HepG2 (cell line): ENCODE data around the gene IKZF3. TPM values are rescaled to one million over a fixed set of nuclear protein-coding genes. Genes with fewer than 3 reads are reported as not detected.

Source experiments
- ATAC-seq: fragments of 200-7000 bp; cut with Tn5 transposase; 3 replicates; pipeline ENCODE4 v1.9.1; 2020; ENCODE audit warnings: mild to moderate bottlenecking, moderate library complexity
- BruUV-seq: library from RNA; stranded (reverse); fragments of 400-500 nt; replicated peaks from 2 replicates; lab custom pipeline; 2021; lab: Mats Ljungman, UMichigan
- CTCF ChIA-PET: fragments of 300-600 bp; formaldehyde crosslinking; extraction: SDS; loops from one replicate; lab custom pipeline; 2021; ENCODE audit warnings: low total read pairs, inconsistent platforms, low intra/inter-chr PET ratio; lab: Yijun Ruan, JAX
- POLR2A ChIA-PET: fragments of 350-600 bp; sonication (Branson Sonifier 250); formaldehyde crosslinking; loops from one replicate; lab custom pipeline; 2020; ENCODE audit warnings: antibody characterized with exemption, inconsistent platforms; lab: Yijun Ruan, JAX
- DNase-seq: peaks from one replicate; pipeline ENCODE4 v3.0.0-alpha.2; 2015; ENCODE audit warnings: low spot score
- FAIRE-seq: peaks from 3 replicates; lab custom pipeline; 2011; peaks lifted over from hg19 to GRCh38; lab: Jason Lieb, UNC
- H2AFZ ChIP-seq: one replicate; pipeline ENCODE4 v1.6.1; 2011; ENCODE audit warnings: low read length, inconsistent platforms
- H3K27ac ChIP-seq: fragments of 300-600 bp; 3 replicates; pipeline ENCODE4 v1.8.0; 2011; ENCODE audit warnings: mixed run types, mild to moderate bottlenecking, mixed read lengths, low read length, inconsistent platforms; ENCODE audit not compliant: insufficient read depth; ENCODE audit errors: extremely low read length
- H3K27me3 ChIP-seq, 2 experiments: fragments of 200-600 bp in 1 of 2; 2 replicates in 1 of 2; 3 replicates in 1 of 2; pipeline versions ENCODE4 v1.6.0 to v1.8.0; 2011; ENCODE audit warnings: low read length in 2 of 2, mild to moderate bottlenecking in 2 of 2, moderate library complexity in 2 of 2, inconsistent platforms in 1 of 2; ENCODE audit not compliant: insufficient read depth in 2 of 2, control insufficient read depth in 1 of 2
- H3K36me3 ChIP-seq, 2 experiments: fragments of 200-600 bp in 1 of 2; replicated peaks in 1 of 2; 2 replicates in 1 of 2; 3 replicates in 1 of 2; pipeline versions ENCODE4 v1.5.1 to v1.8.0; 2011; ENCODE audit warnings: low read length in 2 of 2, inconsistent platforms in 1 of 2; ENCODE audit not compliant: insufficient read depth in 2 of 2, control insufficient read depth in 1 of 2
- H3K4me1 ChIP-seq: 2 replicates; pipeline ENCODE4 v1.5.1; 2012; ENCODE audit warnings: low read length, inconsistent platforms; ENCODE audit not compliant: insufficient read depth
- H3K4me2 ChIP-seq: 2 replicates; pipeline ENCODE4 v1.6.0; 2011; ENCODE audit warnings: low read depth, low read length, inconsistent platforms
- H3K4me3 ChIP-seq, 3 experiments: fragments of 200-600 bp in 1 of 3; sonication (generic), shearing (Covaris generic) in 1 of 3; replicated peaks in 1 of 3; 2 replicates each; pipeline ENCODE4 v1.5.1; 2011 to 2016; ENCODE audit warnings: low read length in 3 of 3, inconsistent platforms in 2 of 3, low read depth in 2 of 3, mild to moderate bottlenecking in 2 of 3, control low read depth in 1 of 3, mixed read lengths in 1 of 3; ENCODE audit not compliant: insufficient read depth in 1 of 3
- H3K79me2 ChIP-seq: one replicate; pipeline ENCODE4 v1.6.1; 2011; ENCODE audit warnings: low read length, inconsistent platforms; ENCODE audit not compliant: insufficient read depth
- H3K9ac ChIP-seq: 2 replicates; pipeline ENCODE4 v1.6.0; 2011; ENCODE audit warnings: mild to moderate bottlenecking, low read depth, low read length, inconsistent platforms; ENCODE audit not compliant: insufficient read depth
- H3K9me3 ChIP-seq: 2 replicates; pipeline ENCODE4 v1.5.1; 2012; ENCODE audit warnings: mild to moderate bottlenecking, low read length
- H4K20me1 ChIP-seq: 2 replicates; pipeline ENCODE4 v1.6.0; 2011; ENCODE audit warnings: inconsistent platforms, mild to moderate bottlenecking, low read length, moderate library complexity; ENCODE audit not compliant: insufficient read depth
- AKAP8 ChIP-seq: sonication (generic); formaldehyde crosslinking; IDR thresholded peaks from 2 replicates; pipeline ENCODE4 v1.5.1; 2020; ENCODE audit warnings: mild to moderate bottlenecking, missing genetic modification reagents
- ELF4 ChIP-seq: sonication (generic); formaldehyde crosslinking; IDR thresholded peaks from 2 replicates; pipeline ENCODE4 v1.5.0; 2020; ENCODE audit warnings: missing genetic modification reagents, mild to moderate bottlenecking, moderate library complexity, borderline replicate concordance
- HMGA1 ChIP-seq: sonication (generic); formaldehyde crosslinking; conservative IDR thresholded peaks from 2 replicates; pipeline ENCODE4 v1.4.0; 2020; ENCODE audit warnings: missing genetic modification reagents
- JDP2 ChIP-seq: sonication (generic); formaldehyde crosslinking; IDR thresholded peaks from 2 replicates; pipeline ENCODE4 v1.8.1; 2022; ENCODE audit warnings: missing genetic modification reagents, borderline replicate concordance
- PCBP1 ChIP-seq: fragments of 200-400 bp; formaldehyde crosslinking; IDR thresholded peaks from 2 replicates; pipeline ENCODE4 v1.6.1; 2017; ENCODE audit warnings: mild to moderate bottlenecking, low read depth, low read length, borderline replicate concordance
- PRMT3 ChIP-seq: sonication (generic); formaldehyde crosslinking; IDR thresholded peaks from 2 replicates; pipeline ENCODE4 v1.8.1; 2022; ENCODE audit warnings: low read depth, mild to moderate bottlenecking, moderate library complexity, missing genetic modification reagents, borderline replicate concordance
- SRSF1 ChIP-seq: fragments of 200-400 bp; formaldehyde crosslinking; optimal IDR thresholded peaks from 2 replicates; pipeline ENCODE3; 2017; ENCODE audit warnings: mild to moderate bottlenecking, low read depth, low read length, moderate library complexity
- ZBTB8A ChIP-seq: sonication (generic); formaldehyde crosslinking; IDR thresholded peaks from 2 replicates; pipeline ENCODE4 v1.4.0; 2020; ENCODE audit warnings: mild to moderate bottlenecking, low read depth, missing genetic modification reagents, borderline replicate concordance
- ZNF292 ChIP-seq: sonication (generic); formaldehyde crosslinking; IDR thresholded peaks from 2 replicates; pipeline ENCODE4 v1.8.1; 2022; ENCODE audit warnings: mild to moderate bottlenecking, low read depth, missing genetic modification reagents, borderline replicate concordance
- ZNF672 ChIP-seq: sonication (generic); formaldehyde crosslinking; IDR thresholded peaks from 2 replicates; pipeline ENCODE4 v1.8.1; 2022; ENCODE audit warnings: missing genetic modification reagents
- WGBS: methylation state at CpG from one replicate; pipeline ENCODE4 v1.1.6; 2017; ENCODE audit warnings: low lambda C conversion rate; 5-methylcytosine and 5-hydroxymethylcytosine counted together
- in situ Hi-C: cut with HindIII; loops from 2 replicates; pipeline ENCODE4 v1.10.0; 2017; ENCODE audit warnings: low pct_unique_long_range_greater_than_20kb; ENCODE audit not compliant: extremely low pct_ligation_motif_present
- intact Hi-C: fragments of 100-400 bp; cut with micrococcal nuclease; formaldehyde crosslinking; loops from one replicate; pipeline ENCODE4 v1.10.0; 2022; ENCODE audit not compliant: unreplicated experiment
- polyA plus RNA-seq, 8 experiments: library from polyadenylated mRNA; depleted of rRNA in 3 of 8; stranded (reverse) in 7 of 8; unstranded in 1 of 8; fragments of >200 nt; fragmentation: Illumina TruSeq in 4 of 8; extraction: Trizol in 4 of 8; gene quantifications; 2 replicates each; pipeline versions ENCODE4 v1.2.1 to v1.2.3, GENCODE V29; 2011 to 2016; ENCODE audit warnings: low read depth in 4 of 8, missing spikeins in 1 of 8, mixed read lengths in 1 of 8; ENCODE audit not compliant: insufficient read depth in 1 of 8
- total RNA-seq, 5 experiments: library from RNA; depleted of rRNA; stranded (reverse); fragments of >200 nt; fragmentation: Illumina TruSeq; extraction: Trizol; gene quantifications; 2 replicates each; pipeline ENCODE4 v1.2.3, GENCODE V29; 2016; ENCODE audit warnings: low read depth in 1 of 5
- TF ChIP-seq, protein P1 (sequence below): fragments of 450-650 bp; IDR thresholded peaks from 2 replicates; pipeline ENCODE4 v1.6.1; 2016
- TF ChIP-seq, protein P2 (sequence below): sonication (generic); formaldehyde crosslinking; conservative IDR thresholded peaks from 2 replicates; pipeline ENCODE4 v1.4.0; 2020; ENCODE audit warnings: missing genetic modification reagents
- TF ChIP-seq, protein P3 (sequence below): sonication (generic); formaldehyde crosslinking; IDR thresholded peaks from 2 replicates; pipeline ENCODE4 v1.9.0; 2021; ENCODE audit warnings: missing genetic modification reagents, mild to moderate bottlenecking, borderline replicate concordance
- TF ChIP-seq, protein P4 (sequence below): IDR thresholded peaks from 2 replicates; pipeline ENCODE4 v1.6.1; 2016; ENCODE audit warnings: missing compliant biosample characterization, missing genetic modification reagents, borderline replicate concordance
- TF ChIP-seq, protein P5 (sequence below), 2 experiments: sonication (generic) in 1 of 2; formaldehyde crosslinking in 1 of 2; IDR thresholded peaks; 2 replicates each; pipeline versions ENCODE4 v1.4.0 to v1.6.1; 2018 to 2020; ENCODE audit warnings: missing genetic modification reagents in 2 of 2, borderline replicate concordance in 1 of 2, low read depth in 1 of 2, mild to moderate bottlenecking in 1 of 2, missing biosample characterization in 1 of 2

The IKZF3 gene
- total and polyA plus RNA-seq, 2 of the 13 experiments (the other 11 are each of a cell fraction or from before 2014, with no cell fraction given) = not detected

DNA sequence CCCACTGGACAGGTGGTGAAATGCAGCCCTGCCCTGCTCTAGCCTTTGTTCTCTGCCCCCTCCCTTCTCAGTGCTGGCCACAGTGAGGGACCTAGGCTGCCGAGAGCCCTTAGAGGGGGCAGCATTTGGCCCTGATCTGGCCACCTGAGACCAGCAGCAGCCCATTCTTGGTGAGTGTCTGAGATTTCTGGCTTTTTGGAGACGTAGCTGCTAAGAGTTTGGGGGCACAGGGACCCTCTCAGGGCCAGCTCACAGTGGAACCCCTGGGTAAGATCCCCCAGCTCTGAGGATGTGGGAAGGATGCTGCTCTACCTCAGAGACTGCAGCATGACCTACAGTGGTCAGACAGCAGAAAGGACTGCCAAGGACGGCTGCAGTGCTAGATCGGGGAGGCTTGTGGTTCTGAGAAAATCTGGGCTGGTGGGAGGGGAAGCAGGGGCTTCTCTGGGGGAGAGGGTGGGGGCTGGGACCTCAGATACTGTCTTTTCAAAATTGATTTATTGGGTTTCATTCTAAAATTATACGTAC is 113.0 kb downstream of the IKZF3 start:
- no peaks in the 10 kb centered on the region for H3K9me3 ChIP-seq
- ChIA-PET CTCF (interaction anchor here (1.7 kb wide), 1 partner anchor 21 kb away, joined by 4 read pairs; the partner anchor contains the start of gene MIEN1), POLR2A (interaction anchor here (1.0 to 5.2 kb wide), 9 partner anchors 12 to 114 kb away, joined by 3 to 79 read pairs (median 10); partner anchors contain the start of genes ERBB2, MIEN1 and STARD3)
- intact Hi-C loops = loop anchor here (5.0 kb wide), 1 partner anchor 79 kb away; no protein-coding TSS in a partner anchor
- in situ Hi-C loops = loop anchor here (5.0 kb wide), 2 partner anchors 79 to 129 kb away; no protein-coding TSS in a partner anchor
- 54% methylated on average over 3 of the region's 5 CpGs for WGBS
- no peaks in the 10 kb centered on the region for H3K79me2 ChIP-seq
- peaks cover 0 to 12% of the 10 kb centered on the region in 2 experiments; a peak in 4 of 5 replicates for H3K27me3 ChIP-seq
- peaks cover 76% of the 10 kb centered on the region for H3K4me1 ChIP-seq
- H3K4me2 ChIP-seq = peak overlapping the region; percentile 78
- peak overlapping the region; percentile 54 for H3K27ac ChIP-seq
- no TSS peak for BruUV-seq
- ATAC-seq (peak; percentile 40), DNase-seq (no peak), FAIRE-seq (no peak)
- no peaks in the 10 kb centered on the region; the same call in 1 of the 2 replicates for H4K20me1 ChIP-seq
- peak overlapping the region; percentile 42; the same call in 1 of the 2 replicates for H3K9ac ChIP-seq
- H3K4me3 ChIP-seq = peak overlapping the region in 1 of 3 experiments; percentile 54; a peak in 2 of 6 replicates
- peaks cover 3 to 8% of the 10 kb centered on the region in 2 experiments; a peak in 4 of 5 replicates for H3K36me3 ChIP-seq
- no peak overlapping the region for H2AFZ ChIP-seq
- 0 out of 2 replicates have a peak, but pooled peaks have one; percentile 3 for TF ChIP-seq ZNF292
- TF ChIP-seq, protein P1, sequence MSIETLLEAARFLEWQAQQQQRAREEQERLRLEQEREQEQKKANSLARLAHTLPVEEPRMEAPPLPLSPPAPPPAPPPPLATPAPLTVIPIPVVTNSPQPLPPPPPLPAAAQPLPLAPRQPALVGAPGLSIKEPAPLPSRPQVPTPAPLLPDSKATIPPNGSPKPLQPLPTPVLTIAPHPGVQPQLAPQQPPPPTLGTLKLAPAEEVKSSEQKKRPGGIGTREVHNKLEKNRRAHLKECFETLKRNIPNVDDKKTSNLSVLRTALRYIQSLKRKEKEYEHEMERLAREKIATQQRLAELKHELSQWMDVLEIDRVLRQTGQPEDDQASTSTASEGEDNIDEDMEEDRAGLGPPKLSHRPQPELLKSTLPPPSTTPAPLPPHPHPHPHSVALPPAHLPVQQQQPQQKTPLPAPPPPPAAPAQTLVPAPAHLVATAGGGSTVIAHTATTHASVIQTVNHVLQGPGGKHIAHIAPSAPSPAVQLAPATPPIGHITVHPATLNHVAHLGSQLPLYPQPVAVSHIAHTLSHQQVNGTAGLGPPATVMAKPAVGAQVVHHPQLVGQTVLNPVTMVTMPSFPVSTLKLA = no peak
- TF ChIP-seq HMGA1 (CRISPR knock-in tag) = no peak
- no peak for TF ChIP-seq JDP2 (CRISPR knock-in tag)
- TF ChIP-seq ZBTB8A (CRISPR knock-in tag) = no peak
- TF ChIP-seq, protein P2, sequence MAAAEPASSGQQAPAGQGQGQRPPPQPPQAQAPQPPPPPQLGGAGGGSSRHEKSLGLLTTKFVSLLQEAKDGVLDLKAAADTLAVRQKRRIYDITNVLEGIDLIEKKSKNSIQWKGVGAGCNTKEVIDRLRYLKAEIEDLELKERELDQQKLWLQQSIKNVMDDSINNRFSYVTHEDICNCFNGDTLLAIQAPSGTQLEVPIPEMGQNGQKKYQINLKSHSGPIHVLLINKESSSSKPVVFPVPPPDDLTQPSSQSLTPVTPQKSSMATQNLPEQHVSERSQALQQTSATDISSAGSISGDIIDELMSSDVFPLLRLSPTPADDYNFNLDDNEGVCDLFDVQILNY = no peak
- no peak for TF ChIP-seq ZNF672 (CRISPR knock-in tag)
- TF ChIP-seq, protein P3, sequence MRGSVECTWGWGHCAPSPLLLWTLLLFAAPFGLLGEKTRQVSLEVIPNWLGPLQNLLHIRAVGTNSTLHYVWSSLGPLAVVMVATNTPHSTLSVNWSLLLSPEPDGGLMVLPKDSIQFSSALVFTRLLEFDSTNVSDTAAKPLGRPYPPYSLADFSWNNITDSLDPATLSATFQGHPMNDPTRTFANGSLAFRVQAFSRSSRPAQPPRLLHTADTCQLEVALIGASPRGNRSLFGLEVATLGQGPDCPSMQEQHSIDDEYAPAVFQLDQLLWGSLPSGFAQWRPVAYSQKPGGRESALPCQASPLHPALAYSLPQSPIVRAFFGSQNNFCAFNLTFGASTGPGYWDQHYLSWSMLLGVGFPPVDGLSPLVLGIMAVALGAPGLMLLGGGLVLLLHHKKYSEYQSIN (CRISPR knock-in tag) = no peak
- TF ChIP-seq PCBP1 = no peak
- TF ChIP-seq SRSF1 = no peak
- no peak for TF ChIP-seq PRMT3 (CRISPR knock-in tag)
- no peak for TF ChIP-seq ELF4 (CRISPR knock-in tag)
- TF ChIP-seq, protein P4, sequence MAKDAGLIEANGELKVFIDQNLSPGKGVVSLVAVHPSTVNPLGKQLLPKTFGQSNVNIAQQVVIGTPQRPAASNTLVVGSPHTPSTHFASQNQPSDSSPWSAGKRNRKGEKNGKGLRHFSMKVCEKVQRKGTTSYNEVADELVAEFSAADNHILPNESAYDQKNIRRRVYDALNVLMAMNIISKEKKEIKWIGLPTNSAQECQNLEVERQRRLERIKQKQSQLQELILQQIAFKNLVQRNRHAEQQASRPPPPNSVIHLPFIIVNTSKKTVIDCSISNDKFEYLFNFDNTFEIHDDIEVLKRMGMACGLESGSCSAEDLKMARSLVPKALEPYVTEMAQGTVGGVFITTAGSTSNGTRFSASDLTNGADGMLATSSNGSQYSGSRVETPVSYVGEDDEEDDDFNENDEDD (CRISPR knock-in tag) = no peak
- TF ChIP-seq, protein P5, sequence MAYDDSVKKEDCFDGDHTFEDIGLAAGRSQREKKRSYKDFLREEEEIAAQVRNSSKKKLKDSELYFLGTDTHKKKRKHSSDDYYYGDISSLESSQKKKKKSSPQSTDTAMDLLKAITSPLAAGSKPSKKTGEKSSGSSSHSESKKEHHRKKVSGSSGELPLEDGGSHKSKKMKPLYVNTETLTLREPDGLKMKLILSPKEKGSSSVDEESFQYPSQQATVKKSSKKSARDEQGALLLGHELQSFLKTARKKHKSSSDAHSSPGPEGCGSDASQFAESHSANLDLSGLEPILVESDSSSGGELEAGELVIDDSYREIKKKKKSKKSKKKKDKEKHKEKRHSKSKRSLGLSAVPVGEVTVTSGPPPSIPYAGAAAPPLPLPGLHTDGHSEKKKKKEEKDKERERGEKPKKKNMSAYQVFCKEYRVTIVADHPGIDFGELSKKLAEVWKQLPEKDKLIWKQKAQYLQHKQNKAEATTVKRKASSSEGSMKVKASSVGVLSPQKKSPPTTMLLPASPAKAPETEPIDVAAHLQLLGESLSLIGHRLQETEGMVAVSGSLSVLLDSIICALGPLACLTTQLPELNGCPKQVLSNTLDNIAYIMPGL (CRISPR knock-in tag; IDR thresholded peaks at IDR 0.05; ENCODE audit: borderline replicate concordance in 1 of 2, low read depth in 1 of 2) = peak in 1 of 2 experiments; percentile 58; a peak in 2 of 4 replicates
- 0 out of 2 replicates have a peak, but pooled peaks have one; percentile 16 for TF ChIP-seq AKAP8
